Measurements from ENCODE around the gene GIT2. TPM values are rescaled to one million over a fixed set of nuclear protein-coding genes. Genes with fewer than 3 reads are reported as not detected.
"Not testable (repeated sequence)": the region's sequence is repeated elsewhere in the genome, so short reads cannot be mapped to it uniquely, and the experiment has no call there.

The GIT2 gene
- total RNA-seq, 1 donor from 2014 or later: 42.6 TPM

GRCh38 chr12:109993091-109993490, 3.1 kb downstream of the GIT2 start:
- H3K27ac Mint-ChIP-seq: no peak overlapping the region
- peaks cover 9% of the 10 kb centered on the region for H3K36me3 Mint-ChIP-seq
- DNase-seq (ENCODE audit: low spot score in 2 of 2, unreplicated experiment in 2 of 2): no peak
- TF ChIP-seq, protein P1, sequence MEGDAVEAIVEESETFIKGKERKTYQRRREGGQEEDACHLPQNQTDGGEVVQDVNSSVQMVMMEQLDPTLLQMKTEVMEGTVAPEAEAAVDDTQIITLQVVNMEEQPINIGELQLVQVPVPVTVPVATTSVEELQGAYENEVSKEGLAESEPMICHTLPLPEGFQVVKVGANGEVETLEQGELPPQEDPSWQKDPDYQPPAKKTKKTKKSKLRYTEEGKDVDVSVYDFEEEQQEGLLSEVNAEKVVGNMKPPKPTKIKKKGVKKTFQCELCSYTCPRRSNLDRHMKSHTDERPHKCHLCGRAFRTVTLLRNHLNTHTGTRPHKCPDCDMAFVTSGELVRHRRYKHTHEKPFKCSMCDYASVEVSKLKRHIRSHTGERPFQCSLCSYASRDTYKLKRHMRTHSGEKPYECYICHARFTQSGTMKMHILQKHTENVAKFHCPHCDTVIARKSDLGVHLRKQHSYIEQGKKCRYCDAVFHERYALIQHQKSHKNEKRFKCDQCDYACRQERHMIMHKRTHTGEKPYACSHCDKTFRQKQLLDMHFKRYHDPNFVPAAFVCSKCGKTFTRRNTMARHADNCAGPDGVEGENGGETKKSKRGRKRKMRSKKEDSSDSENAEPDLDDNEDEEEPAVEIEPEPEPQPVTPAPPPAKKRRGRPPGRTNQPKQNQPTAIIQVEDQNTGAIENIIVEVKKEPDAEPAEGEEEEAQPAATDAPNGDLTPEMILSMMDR (IDR thresholded peaks at IDR 0.05; ENCODE audit: unreplicated experiment): no peak
- H3K9me3 Mint-ChIP-seq: no peaks in the 10 kb centered on the region
- peaks cover 21% of the 10 kb centered on the region for H3K4me1 Mint-ChIP-seq
- no peak overlapping the region for H3K4me3 Mint-ChIP-seq
- no peaks in the 10 kb centered on the region for H3K27me3 Mint-ChIP-seq (ENCODE audit: low read depth)

- TF ChIP-seq, protein P1 (IDR thresholded peaks at IDR 0.05; ENCODE audit: unreplicated experiment): no peak
- DNase-seq (ENCODE audit: low spot score in 2 of 2, unreplicated experiment in 2 of 2): no peak
- Mint-ChIP-seq H3K9me3 (no peaks in the 10 kb centered on the region), H3K4me1 (peaks cover 19% of the 10 kb centered on the region), H3K27ac (no peak overlapping the region), H3K36me3 (peaks cover 13% of the 10 kb centered on the region), H3K4me3 (no peak overlapping the region), H3K27me3 (ENCODE audit: low read depth) (no peaks in the 10 kb centered on the region)
Observed at GRCh38 chr12:109991586-109991985, 4.6 kb downstream of the GIT2 start.

DNA sequence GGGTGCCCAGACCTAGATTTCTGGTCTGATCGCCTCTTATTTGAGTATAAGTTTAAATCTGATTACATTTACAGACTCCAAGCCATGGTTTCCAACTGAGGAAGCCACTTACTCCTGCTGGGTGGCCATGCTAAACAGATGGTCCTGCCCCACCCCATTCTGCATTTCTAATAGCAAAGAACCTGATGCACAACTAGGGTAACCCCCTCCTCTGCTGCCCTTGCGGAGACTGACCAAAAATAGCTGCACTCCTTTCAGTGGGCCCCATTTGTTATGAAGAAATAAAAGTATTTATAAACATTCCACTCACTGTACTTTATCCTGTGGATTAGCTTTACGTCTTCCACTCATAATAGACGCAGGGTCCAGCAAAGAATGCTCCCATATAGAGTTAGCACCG, 6.8 kb downstream of the GIT2 start:
- peaks cover 4% of the 10 kb centered on the region for H3K4me1 Mint-ChIP-seq
- H3K27ac Mint-ChIP-seq: no peak overlapping the region
- no peak for DNase-seq (ENCODE audit: low spot score in 2 of 2, unreplicated experiment in 2 of 2)
- no peak overlapping the region for H3K4me3 Mint-ChIP-seq
- TF ChIP-seq, protein P1 (IDR thresholded peaks at IDR 0.05; ENCODE audit: unreplicated experiment): no peak
- H3K36me3 Mint-ChIP-seq: peaks cover 21% of the 10 kb centered on the region
- H3K27me3 Mint-ChIP-seq (ENCODE audit: low read depth): no peaks in the 10 kb centered on the region
- no peaks in the 10 kb centered on the region for H3K9me3 Mint-ChIP-seq

GRCh38 chr12:109988903-109989302, 7.3 kb downstream of the GIT2 start:
- Mint-ChIP-seq H3K4me1 (no peaks in the 10 kb centered on the region), H3K36me3 (peaks cover 21% of the 10 kb centered on the region), H3K27ac (no peak overlapping the region), H3K4me3 (no peak overlapping the region), H3K9me3 (no peaks in the 10 kb centered on the region), H3K27me3 (ENCODE audit: low read depth) (no peaks in the 10 kb centered on the region)
- no peak for DNase-seq (ENCODE audit: low spot score in 2 of 2, unreplicated experiment in 2 of 2)
- TF ChIP-seq, protein P1 (IDR thresholded peaks at IDR 0.05; ENCODE audit: unreplicated experiment): no peak

DNA sequence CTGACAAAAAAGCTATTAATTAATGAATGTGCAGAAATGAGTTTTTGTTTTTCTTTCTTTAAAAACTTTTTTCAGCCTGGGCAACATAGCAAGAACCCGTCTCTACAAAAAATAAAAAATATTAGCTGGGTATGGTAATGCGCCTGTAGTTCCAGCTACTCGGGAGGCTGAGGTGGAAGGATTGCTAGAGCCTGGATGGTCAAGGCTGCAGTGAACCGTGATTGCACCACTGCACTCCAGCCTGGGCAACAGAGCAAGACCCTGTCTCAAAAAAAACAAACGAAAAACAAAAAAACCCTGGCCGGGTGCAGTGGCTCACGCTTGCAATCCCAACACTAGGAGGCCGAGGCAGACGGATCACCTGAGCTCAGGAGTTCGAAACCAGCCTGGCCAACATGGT, 7.9 kb downstream of the GIT2 start:
- no peak overlapping the region for H3K27ac Mint-ChIP-seq
- H3K27me3 Mint-ChIP-seq (ENCODE audit: low read depth): no peaks in the 10 kb centered on the region
- TF ChIP-seq, protein P1 (IDR thresholded peaks at IDR 0.05; ENCODE audit: unreplicated experiment): no peak

DNA sequence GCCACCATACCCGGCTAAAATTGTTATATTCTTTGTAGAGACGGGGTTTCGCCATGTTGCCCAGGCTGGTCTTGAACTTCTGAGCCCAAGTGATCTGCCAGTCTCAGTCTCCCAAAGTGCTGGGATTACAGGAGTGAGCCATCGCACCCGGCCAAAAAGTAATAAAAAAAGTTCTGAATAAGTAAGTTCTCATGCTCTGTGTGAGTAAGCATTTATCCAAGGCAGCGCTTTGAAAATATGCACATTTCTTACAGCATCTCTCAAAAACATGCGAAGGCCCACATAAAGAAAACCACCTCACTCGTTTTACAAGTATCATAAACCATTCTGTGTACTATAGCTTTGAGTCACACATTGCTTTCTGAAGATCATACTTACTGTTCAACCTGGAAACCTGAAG, 8.6 kb downstream of the GIT2 start:
- peaks cover 25% of the 10 kb centered on the region for H3K36me3 Mint-ChIP-seq
- no peak overlapping the region for H3K27ac Mint-ChIP-seq
- H3K4me3 Mint-ChIP-seq: no peak overlapping the region
- H3K27me3 Mint-ChIP-seq (ENCODE audit: low read depth): no peaks in the 10 kb centered on the region
- TF ChIP-seq, protein P1 (IDR thresholded peaks at IDR 0.05; ENCODE audit: unreplicated experiment): no peak
- H3K9me3 Mint-ChIP-seq: no peaks in the 10 kb centered on the region
- DNase-seq (ENCODE audit: low spot score in 2 of 2, unreplicated experiment in 2 of 2): no peak
- H3K4me1 Mint-ChIP-seq: no peaks in the 10 kb centered on the region

More for the DNA sequence above, 7.9 kb downstream of the GIT2 start:
- Mint-ChIP-seq H3K4me3 (no peak overlapping the region), H3K4me1 (no peaks in the 10 kb centered on the region), H3K9me3 (no peaks in the 10 kb centered on the region), H3K36me3 (peaks cover 24% of the 10 kb centered on the region)
- no peak for DNase-seq (ENCODE audit: low spot score in 2 of 2, unreplicated experiment in 2 of 2)

GRCh38 chr12:109986236-109986635, 9.9 kb downstream of the GIT2 start:
- not testable (repeated sequence) for H3K27me3 Mint-ChIP-seq (ENCODE audit: low read depth); H3K4me1 Mint-ChIP-seq; H3K9me3 Mint-ChIP-seq; H3K27ac Mint-ChIP-seq; H3K4me3 Mint-ChIP-seq; DNase-seq (ENCODE audit: low spot score in 2 of 2, unreplicated experiment in 2 of 2)
- peaks cover 32% of the 10 kb centered on the region for H3K36me3 Mint-ChIP-seq
